GM21526 (cell line): ENCODE results near the gene CAB39.
"Not testable (repeated sequence)": the region's sequence is repeated elsewhere in the genome, so short reads cannot be mapped to it uniquely, and the experiment has no call there.

Source experiments
- ATAC-seq: cut with Tn5 transposase; IDR thresholded peaks from one replicate; pipeline ENCODE4 v1.9.1; 2021; ENCODE audit warnings: moderate library complexity; ENCODE audit not compliant: unreplicated experiment, low FRiP score

The CAB39 gene

GRCh38 chr2:230682546-230682945 lies 30.1 kb upstream of the CAB39 start:
- no peak for ATAC-seq

- no peak for ATAC-seq
Measured at GRCh38 chr2:230684270-230685168, 28.1 kb upstream of the CAB39 start.

GRCh38 chr2:230685178-230685577 lies 27.5 kb upstream of the CAB39 start:
- no peak for ATAC-seq

- no peak for ATAC-seq
Measured at GRCh38 chr2:230687498-230687897, 25.1 kb upstream of the CAB39 start.

- no peak for ATAC-seq
Measured at GRCh38 chr2:230688490-230688889, 24.2 kb upstream of the CAB39 start.

- ATAC-seq = no peak
Measured at GRCh38 chr2:230690439-230690838, 22.2 kb upstream of the CAB39 start.

GRCh38 chr2:230691005-230691647 lies 21.5 kb upstream of the CAB39 start:
- no peak for ATAC-seq

- no peak for ATAC-seq
Measured at GRCh38 chr2:230692760-230693159, 19.9 kb upstream of the CAB39 start.

GRCh38 chr2:230693411-230693810 lies 19.2 kb upstream of the CAB39 start:
- no peak for ATAC-seq

GRCh38 chr2:230694241-230694640 lies 18.4 kb upstream of the CAB39 start:
- ATAC-seq = no peak

- no peak for ATAC-seq
Measured at GRCh38 chr2:230695551-230695950, 17.1 kb upstream of the CAB39 start.

GRCh38 chr2:230696670-230697069 lies 16.0 kb upstream of the CAB39 start:
- ATAC-seq = no peak

GRCh38 chr2:230697676-230698075 lies 15.0 kb upstream of the CAB39 start:
- no peak for ATAC-seq

- ATAC-seq = not testable (repeated sequence)
Measured at GRCh38 chr2:230698753-230699152, 13.9 kb upstream of the CAB39 start.

GRCh38 chr2:230700447-230700846 lies 12.2 kb upstream of the CAB39 start:
- ATAC-seq = no peak

GRCh38 chr2:230701308-230701707 lies 11.3 kb upstream of the CAB39 start:
- ATAC-seq = no peak

GRCh38 chr2:230702457-230702856 lies 10.2 kb upstream of the CAB39 start:
- not testable (repeated sequence) for ATAC-seq

- no peak for ATAC-seq
Measured at GRCh38 chr2:230703514-230703913, 9.1 kb upstream of the CAB39 start.

GRCh38 chr2:230706053-230706521 lies 6.6 kb upstream of the CAB39 start:
- no peak for ATAC-seq

- no peak for ATAC-seq
Measured at GRCh38 chr2:230706966-230707365, 5.7 kb upstream of the CAB39 start.

- ATAC-seq = no peak
Measured at GRCh38 chr2:230708204-230708603, 4.4 kb upstream of the CAB39 start.

- ATAC-seq = no peak
Measured at GRCh38 chr2:230711224-230711623, 1.4 kb upstream of the CAB39 start.
